Activated naive CD8-positive, alpha-beta T cell treated with anti-CD3 and anti-CD28 coated beads, Interleukin-2, amount 50 U/mL, for 16 hours (primary cell): Measurements from ENCODE around the gene CACNA1I.

Experiments used
- DNase-seq: peaks from one replicate; pipeline ENCODE4 v3.0.0-alpha.2; 2020; ENCODE audit warnings: low read depth, low spot score

Gene CACNA1I

GRCh38 chr22:39690881-39691605, 120.5 kb downstream of the CACNA1I start:
- no peak for DNase-seq

- DNase-seq, result no peak
These were observed 123.5 kb downstream of the CACNA1I start for GRCh38 chr22:39693943-39694500.

GRCh38 chr22:39697790-39698430, 127.4 kb downstream of the CACNA1I start:
- DNase-seq, result no peak

- no peak for DNase-seq
These were observed 129.2 kb downstream of the CACNA1I start for GRCh38 chr22:39699631-39700360.

GRCh38 chr22:39700565-39700964, 130.0 kb downstream of the CACNA1I start:
- no peak for DNase-seq

GRCh38 chr22:39703091-39703490, 132.5 kb downstream of the CACNA1I start:
- DNase-seq, result no peak

GRCh38 chr22:39703928-39704639, 133.5 kb downstream of the CACNA1I start:
- DNase-seq, result no peak

GRCh38 chr22:39705386-39705785, 134.8 kb downstream of the CACNA1I start:
- no peak for DNase-seq

GRCh38 chr22:39706376-39707140, 136.0 kb downstream of the CACNA1I start:
- DNase-seq, result no peak

GRCh38 chr22:39707351-39707750, 136.8 kb downstream of the CACNA1I start:
- DNase-seq, result no peak

GRCh38 chr22:39707816-39708215, 137.3 kb downstream of the CACNA1I start:
- DNase-seq, result no peak

- DNase-seq, result no peak
These were observed 140.0 kb downstream of the CACNA1I start for GRCh38 chr22:39710380-39711150.

GRCh38 chr22:39712081-39712480, 141.5 kb downstream of the CACNA1I start:
- DNase-seq, result no peak

- DNase-seq, result no peak
These were observed 142.4 kb downstream of the CACNA1I start for GRCh38 chr22:39712751-39713525.

- DNase-seq, result no peak
These were observed 143.3 kb downstream of the CACNA1I start for GRCh38 chr22:39713799-39714290.

GRCh38 chr22:39714321-39714720, 143.8 kb downstream of the CACNA1I start:
- no peak for DNase-seq

GRCh38 chr22:39715778-39716495, 145.4 kb downstream of the CACNA1I start:
- DNase-seq, result no peak

- no peak for DNase-seq
These were observed 146.0 kb downstream of the CACNA1I start for GRCh38 chr22:39716534-39716933.

- DNase-seq, result no peak
These were observed 146.5 kb downstream of the CACNA1I start for GRCh38 chr22:39717099-39717498.
